GM18511 (cell line): ENCODE data around the gene AKAP8.
"Not testable (repeated sequence)": the region's sequence is repeated elsewhere in the genome, so short reads cannot be mapped to it uniquely, and the experiment has no call there.

Source experiments
- ATAC-seq: cut with Tn5 transposase; IDR thresholded peaks from one replicate; pipeline ENCODE4 v1.9.1; 2021; ENCODE audit warnings: mild to moderate bottlenecking, moderate library complexity; ENCODE audit not compliant: unreplicated experiment

The AKAP8 gene

GRCh38 chr19:15374105-15374651 lies 5.4 kb downstream of the AKAP8 start:
- no peak for ATAC-seq

DNA sequence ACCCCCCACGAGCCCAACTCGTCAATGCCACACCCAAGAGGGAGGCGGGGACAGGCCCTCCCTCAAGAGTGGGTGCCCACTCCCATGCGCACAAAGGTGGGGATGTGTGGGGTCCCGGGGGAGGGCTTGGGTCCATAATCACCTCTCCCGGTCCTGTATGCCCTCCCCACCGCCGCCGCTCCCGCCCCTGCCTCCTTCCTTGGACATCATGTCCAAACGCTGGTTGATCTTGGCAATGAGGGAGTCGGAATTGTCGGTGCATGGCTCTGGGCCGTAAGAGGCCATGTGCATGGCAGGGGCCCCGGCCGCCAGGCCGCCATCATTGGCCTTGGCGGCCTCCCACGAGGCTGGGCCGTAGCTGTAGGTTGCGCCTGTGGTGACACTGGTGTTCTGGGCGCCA lies 5.9 kb downstream of the AKAP8 start:
- no peak for ATAC-seq

GRCh38 chr19:15372891-15373301 lies 6.7 kb downstream of the AKAP8 start:
- no peak for ATAC-seq

- ATAC-seq, result no peak
Observed at GRCh38 chr19:15372470-15372869, 7.1 kb downstream of the AKAP8 start.

- no peak for ATAC-seq
Observed at GRCh38 chr19:15371786-15372380, 7.7 kb downstream of the AKAP8 start.

DNA sequence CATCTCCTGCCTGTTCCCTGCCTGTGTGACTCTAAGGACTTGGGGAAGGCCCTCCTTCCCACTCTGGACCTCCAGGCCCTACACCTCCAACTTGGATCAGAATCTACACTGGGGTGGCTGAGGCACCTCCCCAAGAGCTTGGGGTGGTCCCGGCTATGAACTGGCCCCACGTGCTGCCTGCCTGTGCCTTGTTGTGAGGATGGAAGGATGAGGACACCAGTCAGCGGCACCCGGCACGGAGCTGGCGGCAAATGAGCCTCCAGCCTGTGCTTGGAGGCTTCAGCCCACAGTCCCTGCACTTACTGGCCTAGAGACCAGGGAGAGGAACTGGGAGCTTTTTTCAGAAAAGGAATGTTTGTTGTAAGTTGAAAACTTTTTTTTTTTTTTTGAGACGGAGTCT lies 8.5 kb downstream of the AKAP8 start:
- no peak for ATAC-seq

GRCh38 chr19:15369594-15369891 lies 10.0 kb downstream of the AKAP8 start:
- no peak for ATAC-seq

- ATAC-seq, result no peak
Observed at GRCh38 chr19:15368798-15369593, 10.6 kb downstream of the AKAP8 start.

GRCh38 chr19:15368051-15368632 lies 11.4 kb downstream of the AKAP8 start:
- ATAC-seq, result no peak

DNA sequence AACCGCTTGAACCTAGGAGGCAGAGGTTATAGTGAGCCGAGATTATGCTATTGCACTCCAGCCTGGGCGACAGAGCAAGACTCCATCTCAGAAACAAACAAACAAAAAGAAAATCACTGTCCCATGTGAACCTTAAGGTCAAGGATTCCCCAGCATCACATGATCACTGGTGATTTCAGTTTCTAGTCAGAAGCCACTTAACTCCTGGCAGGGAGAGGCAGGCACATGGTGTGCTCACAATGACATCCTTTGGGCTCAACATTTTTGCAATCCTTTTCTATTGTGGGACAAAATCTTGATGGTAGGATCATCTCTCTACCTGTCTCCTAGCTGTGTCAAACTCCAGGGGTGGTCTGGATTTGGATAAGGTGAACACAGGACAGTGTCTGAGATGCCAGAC lies 12.1 kb downstream of the AKAP8 start:
- ATAC-seq, result no peak

DNA sequence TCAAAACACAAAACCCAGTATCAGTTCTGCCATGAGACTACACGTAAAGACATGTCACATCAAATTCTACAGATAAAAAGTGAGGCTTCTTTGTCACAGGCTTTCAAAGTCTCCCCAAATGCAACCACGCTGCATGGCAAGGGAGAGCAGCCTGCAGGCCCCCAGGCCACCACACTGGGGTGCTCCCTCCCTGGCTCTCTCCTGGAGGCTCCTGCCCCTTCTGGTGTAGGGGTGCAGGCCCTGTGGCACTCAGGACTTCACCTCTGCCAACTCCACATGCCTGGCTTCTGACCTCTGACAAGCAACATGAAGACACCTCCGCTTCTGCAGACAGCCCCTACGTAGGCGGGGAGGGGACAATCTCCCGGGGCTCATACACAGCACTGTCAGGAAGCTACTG lies 14.3 kb downstream of the AKAP8 start:
- ATAC-seq, result no peak

DNA sequence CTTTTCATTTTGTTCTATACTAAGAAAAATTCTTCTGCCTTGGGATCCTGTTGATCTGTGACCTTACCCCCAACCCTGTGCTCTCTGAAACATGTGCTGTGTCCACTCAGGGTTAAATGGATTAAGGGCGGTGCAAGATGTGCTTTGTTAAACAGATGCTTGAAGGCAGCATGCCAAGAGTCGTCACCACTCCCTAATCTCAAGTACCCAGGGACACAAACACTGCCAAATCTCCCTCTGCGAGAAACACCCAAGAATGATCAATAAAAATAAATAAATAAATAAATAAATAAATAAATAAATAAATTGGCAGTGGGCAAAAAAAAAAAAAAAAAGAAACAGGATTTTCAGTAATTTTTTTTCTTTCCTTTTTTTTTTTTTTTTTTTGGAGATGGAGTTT lies 15.8 kb downstream of the AKAP8 start:
- not testable (repeated sequence) for ATAC-seq

DNA sequence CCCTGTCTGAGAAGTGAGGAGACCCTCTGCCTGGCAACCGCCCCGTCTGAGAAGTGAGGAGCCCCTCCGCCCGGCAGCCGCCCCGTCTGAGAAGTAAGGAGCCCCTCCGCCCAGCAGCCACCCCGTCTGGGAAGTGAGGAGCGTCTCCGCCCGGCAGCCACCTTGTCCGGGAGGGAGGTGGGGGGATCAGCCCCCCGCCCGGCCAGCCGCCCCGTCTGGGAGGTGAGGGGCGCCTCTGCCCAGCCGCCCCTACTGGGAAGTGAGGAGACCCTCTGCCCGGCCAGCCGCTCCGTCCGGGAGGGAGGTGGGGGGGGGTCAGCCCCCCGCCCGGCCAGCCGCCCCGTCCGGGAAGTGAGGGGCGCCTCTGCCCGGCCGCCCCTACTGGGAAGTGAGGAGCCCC lies 16.5 kb downstream of the AKAP8 start:
- not testable (repeated sequence) for ATAC-seq

DNA sequence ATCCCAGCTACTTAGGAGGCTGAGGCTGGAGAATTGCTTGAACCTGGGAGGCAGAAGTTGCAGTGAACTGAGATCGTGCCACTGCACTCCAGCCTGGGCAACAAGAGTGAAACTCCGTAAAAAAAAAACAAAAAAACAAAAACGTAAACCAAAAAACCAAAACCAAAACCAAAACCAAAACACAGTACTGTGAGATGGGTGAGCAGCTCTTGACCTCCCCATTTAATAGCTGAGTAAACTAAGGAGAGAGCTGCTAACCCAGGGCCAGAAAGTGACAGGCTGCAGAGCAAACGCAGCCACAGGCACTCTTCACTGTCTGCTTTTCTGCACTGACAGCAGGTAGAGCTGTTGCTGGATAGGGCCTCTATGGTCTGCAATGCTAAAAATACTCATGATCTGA lies 19.6 kb downstream of the AKAP8 start:
- not testable (repeated sequence) for ATAC-seq

- no peak for ATAC-seq
Observed at GRCh38 chr19:15358918-15359317, 20.7 kb downstream of the AKAP8 start.

GRCh38 chr19:15357906-15358305 lies 21.7 kb downstream of the AKAP8 start:
- ATAC-seq, result no peak

- ATAC-seq, result no peak
Observed at GRCh38 chr19:15354566-15355296, 24.9 kb downstream of the AKAP8 start.

DNA sequence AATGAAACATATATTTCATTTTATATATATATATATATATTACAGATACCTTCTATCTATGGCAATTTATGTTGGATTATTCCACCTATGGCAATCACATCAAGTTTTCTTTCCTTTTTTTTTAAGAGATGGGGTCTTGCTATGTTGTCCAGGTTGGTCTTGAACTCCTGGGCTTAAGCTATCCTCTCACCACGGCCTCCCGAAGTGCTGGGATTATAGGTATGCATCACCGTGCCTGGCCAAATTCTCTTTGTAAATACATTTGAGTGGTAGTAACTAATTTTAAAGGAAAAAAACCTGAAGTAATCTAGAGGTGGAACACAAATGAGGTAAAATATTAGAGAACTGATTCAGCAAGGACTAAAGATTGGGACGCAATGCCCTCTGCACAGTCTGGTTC lies 25.7 kb downstream of the AKAP8 start:
- no peak for ATAC-seq

GRCh38 chr19:15352535-15352934 lies 27.1 kb downstream of the AKAP8 start:
- ATAC-seq, result not testable (repeated sequence)

GRCh38 chr19:15341328-15341727 lies 38.3 kb downstream of the AKAP8 start:
- ATAC-seq, result not testable (repeated sequence)

GRCh38 chr19:15340086-15340485 lies 39.5 kb downstream of the AKAP8 start:
- ATAC-seq, result no peak
